ENCODE results near the gene KCNJ5.

- TF ChIP-seq POLR2A (IDR thresholded peaks at IDR 0.05; ENCODE audit: low read length): no peak
- TF ChIP-seq GATA1 (IDR thresholded peaks at IDR 0.05; ENCODE audit: low read depth, low read length): no peak
These were observed 13.4 kb upstream of the KCNJ5 start for GRCh38 chr11:128877726-128878125.
